DOHH2 (cell line): ENCODE measurements around the gene VCX3B.
"Not testable (repeated sequence)": the region's sequence is repeated elsewhere in the genome, so short reads cannot be mapped to it uniquely, and the experiment has no call there.

ENCODE experiments used
- H3F3A ChIP-seq: fragments of 200-600 bp; sonication (generic), shearing (Covaris generic); 2 replicates; pipeline ENCODE4 v1.6.0; 2016; ENCODE audit warnings: antibody characterized with exemption, mild to moderate bottlenecking; ENCODE audit not compliant: control insufficient read depth, insufficient read depth
- H3K27ac ChIP-seq: fragments of 200-600 bp; sonication (generic); 2 replicates; pipeline ENCODE4 v1.5.1; 2014; ENCODE audit warnings: low read depth, mild to moderate bottlenecking, low read length, moderate library complexity
- H3K27me3 ChIP-seq: fragments of 200-600 bp; sonication (generic); 2 replicates; pipeline ENCODE4 v1.6.1; 2014; ENCODE audit warnings: mild to moderate bottlenecking, low read length, mixed read lengths; ENCODE audit not compliant: control insufficient read depth
- H3K36me3 ChIP-seq: fragments of 200-600 bp; sonication (generic); 2 replicates; pipeline ENCODE4 v1.6.1; 2014; ENCODE audit warnings: mild to moderate bottlenecking, low read length, moderate library complexity, mixed read lengths; ENCODE audit not compliant: control insufficient read depth
- H3K4me1 ChIP-seq: fragments of 200-600 bp; sonication (generic); 2 replicates; pipeline ENCODE4 v1.6.1; 2014; ENCODE audit warnings: mild to moderate bottlenecking, low read length, mixed read lengths; ENCODE audit not compliant: control insufficient read depth
- H3K4me2 ChIP-seq: fragments of 200-600 bp; sonication (generic); 2 replicates; pipeline ENCODE4 v1.6.0; 2014; ENCODE audit warnings: mild to moderate bottlenecking, low read length, moderate library complexity
- H3K4me3 ChIP-seq: fragments of 200-600 bp; sonication (generic); 2 replicates; pipeline ENCODE4 v1.5.1; 2014; ENCODE audit warnings: mild to moderate bottlenecking, low read length, mixed read lengths
- H3K79me2 ChIP-seq: fragments of 200-600 bp; sonication (generic); 2 replicates; pipeline ENCODE4 v1.6.1; 2014; ENCODE audit warnings: mild to moderate bottlenecking, low read length, mixed read lengths; ENCODE audit not compliant: control insufficient read depth
- H3K9me2 ChIP-seq: fragments of 200-600 bp; sonication (generic); replicated peaks from 2 replicates; pipeline ENCODE4 v1.6.1; 2014; ENCODE audit warnings: mild to moderate bottlenecking, low read length, mixed read lengths; ENCODE audit not compliant: control insufficient read depth
- H3K9me3 ChIP-seq: fragments of 200-600 bp; sonication (generic); 2 replicates; pipeline ENCODE4 v1.6.1; 2014; ENCODE audit warnings: antibody characterized with exemption, low read length, mixed read lengths; ENCODE audit not compliant: control insufficient read depth, insufficient read depth
- H4K20me1 ChIP-seq: fragments of 200-600 bp; sonication (generic); 2 replicates; pipeline ENCODE4 v1.6.0; 2014; ENCODE audit warnings: low read depth, mild to moderate bottlenecking, antibody characterized with exemption, low read length, moderate library complexity; ENCODE audit not compliant: control insufficient read depth, insufficient read depth
- EZH2phosphoT487 ChIP-seq: fragments of 200-600 bp; sonication (generic); IDR thresholded peaks from 2 replicates; pipeline ENCODE4 v1.6.1; 2017; ENCODE audit warnings: borderline replicate concordance, mild to moderate bottlenecking, antibody characterized with exemption, low read length, moderate library complexity, mixed read lengths
- TF ChIP-seq, protein P1 (sequence below): fragments of 200-600 bp; sonication (generic); IDR thresholded peaks from one replicate; pipeline ENCODE4 v1.5.1; 2014; ENCODE audit warnings: antibody characterized with exemption, mild to moderate bottlenecking, low read depth, low read length; ENCODE audit not compliant: poor library complexity, severe bottlenecking

Gene VCX3B

DNA sequence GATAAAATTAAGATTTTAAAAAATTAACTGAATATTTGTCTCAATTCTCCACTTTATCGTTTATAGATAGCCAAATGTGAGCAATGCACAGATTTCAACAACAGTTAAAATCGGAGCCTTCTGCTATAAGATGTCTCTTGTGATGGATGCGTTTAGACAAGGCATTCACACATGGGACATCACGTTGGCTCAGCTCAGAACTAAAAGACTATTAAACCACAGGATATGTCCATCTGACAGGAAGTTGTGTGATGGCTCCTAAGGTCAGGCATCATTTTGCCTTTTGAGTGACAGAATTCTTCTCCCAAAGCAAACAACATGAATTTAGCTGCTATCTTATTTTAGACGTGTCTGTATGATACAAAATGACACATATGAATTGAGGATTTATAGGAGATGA, 17.3 kb upstream of the VCX3B start:
- Histone ChIP-seq H3K27me3 (no peaks in the 10 kb centered on the region), H3K27ac (no peak overlapping the region), H3F3A (no peaks in the 10 kb centered on the region), H3K9me2 (no peaks in the 10 kb centered on the region), H4K20me1 (no peaks in the 10 kb centered on the region), H3K4me3 (no peak overlapping the region), H3K4me1 (no peaks in the 10 kb centered on the region), H3K79me2 (no peaks in the 10 kb centered on the region), H3K9me3 (no peaks in the 10 kb centered on the region), H3K4me2 (no peak overlapping the region), H3K36me3 (no peaks in the 10 kb centered on the region)
- TF ChIP-seq EZH2phosphoT487 = no peak

DNA sequence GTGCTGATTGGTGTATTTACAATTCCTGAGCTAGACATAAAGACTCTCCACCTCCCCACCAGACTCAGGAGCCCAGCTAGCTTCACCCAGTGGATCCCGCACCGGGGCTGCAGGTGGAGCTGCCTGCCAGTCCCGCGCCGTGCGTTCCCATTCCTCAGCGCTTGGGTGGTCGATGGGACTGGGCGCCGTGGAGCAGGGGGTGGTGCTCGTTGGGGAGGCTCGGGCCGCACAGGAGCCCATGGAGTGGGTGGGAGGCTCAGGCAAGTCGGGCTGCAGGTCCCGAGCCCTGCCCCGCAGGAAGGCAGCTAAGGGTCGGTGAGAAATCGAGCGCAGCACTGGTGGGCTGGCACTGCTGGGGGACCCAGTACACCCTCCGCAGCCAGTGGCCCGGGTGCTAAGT, 12.3 kb upstream of the VCX3B start:
- not testable (repeated sequence) for H3F3A ChIP-seq, H3K36me3 ChIP-seq, H4K20me1 ChIP-seq, H3K9me2 ChIP-seq, H3K79me2 ChIP-seq, H3K4me2 ChIP-seq, H3K27ac ChIP-seq, H3K4me3 ChIP-seq, H3K9me3 ChIP-seq, H3K4me1 ChIP-seq, H3K27me3 ChIP-seq

DNA sequence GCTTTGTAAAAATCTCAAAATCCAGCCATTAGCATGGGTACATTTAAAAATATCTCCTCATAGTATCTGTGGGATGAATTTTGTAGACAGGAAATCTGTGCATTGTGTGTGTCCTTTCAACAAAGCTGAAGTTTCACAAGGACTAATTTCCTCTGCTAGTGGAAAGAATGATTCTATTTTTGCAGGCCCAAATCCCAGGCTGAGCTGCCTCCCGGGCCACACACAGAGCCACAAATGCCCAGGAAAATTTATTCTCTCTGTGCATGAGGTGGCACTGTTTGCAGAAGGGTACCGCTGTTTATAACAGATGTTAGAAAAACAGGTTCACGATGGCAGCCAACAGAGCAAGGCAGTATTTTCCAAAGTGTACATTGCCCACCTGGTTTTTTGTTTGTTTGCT, 11.0 kb upstream of the VCX3B start:
- Histone ChIP-seq H3K36me3 (no peaks in the 10 kb centered on the region), H3K4me1 (no peaks in the 10 kb centered on the region), H3K9me3 (no peaks in the 10 kb centered on the region), H3K79me2 (no peaks in the 10 kb centered on the region), H3K27me3 (no peaks in the 10 kb centered on the region), H3K4me2 (no peak overlapping the region), H3K9me2 (no peaks in the 10 kb centered on the region), H3K27ac (no peak overlapping the region), H4K20me1 (no peaks in the 10 kb centered on the region), H3K4me3 (no peak overlapping the region), H3F3A (no peaks in the 10 kb centered on the region)
- no peak for TF ChIP-seq EZH2phosphoT487
- TF ChIP-seq, protein P1, sequence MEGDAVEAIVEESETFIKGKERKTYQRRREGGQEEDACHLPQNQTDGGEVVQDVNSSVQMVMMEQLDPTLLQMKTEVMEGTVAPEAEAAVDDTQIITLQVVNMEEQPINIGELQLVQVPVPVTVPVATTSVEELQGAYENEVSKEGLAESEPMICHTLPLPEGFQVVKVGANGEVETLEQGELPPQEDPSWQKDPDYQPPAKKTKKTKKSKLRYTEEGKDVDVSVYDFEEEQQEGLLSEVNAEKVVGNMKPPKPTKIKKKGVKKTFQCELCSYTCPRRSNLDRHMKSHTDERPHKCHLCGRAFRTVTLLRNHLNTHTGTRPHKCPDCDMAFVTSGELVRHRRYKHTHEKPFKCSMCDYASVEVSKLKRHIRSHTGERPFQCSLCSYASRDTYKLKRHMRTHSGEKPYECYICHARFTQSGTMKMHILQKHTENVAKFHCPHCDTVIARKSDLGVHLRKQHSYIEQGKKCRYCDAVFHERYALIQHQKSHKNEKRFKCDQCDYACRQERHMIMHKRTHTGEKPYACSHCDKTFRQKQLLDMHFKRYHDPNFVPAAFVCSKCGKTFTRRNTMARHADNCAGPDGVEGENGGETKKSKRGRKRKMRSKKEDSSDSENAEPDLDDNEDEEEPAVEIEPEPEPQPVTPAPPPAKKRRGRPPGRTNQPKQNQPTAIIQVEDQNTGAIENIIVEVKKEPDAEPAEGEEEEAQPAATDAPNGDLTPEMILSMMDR = no peak

DNA sequence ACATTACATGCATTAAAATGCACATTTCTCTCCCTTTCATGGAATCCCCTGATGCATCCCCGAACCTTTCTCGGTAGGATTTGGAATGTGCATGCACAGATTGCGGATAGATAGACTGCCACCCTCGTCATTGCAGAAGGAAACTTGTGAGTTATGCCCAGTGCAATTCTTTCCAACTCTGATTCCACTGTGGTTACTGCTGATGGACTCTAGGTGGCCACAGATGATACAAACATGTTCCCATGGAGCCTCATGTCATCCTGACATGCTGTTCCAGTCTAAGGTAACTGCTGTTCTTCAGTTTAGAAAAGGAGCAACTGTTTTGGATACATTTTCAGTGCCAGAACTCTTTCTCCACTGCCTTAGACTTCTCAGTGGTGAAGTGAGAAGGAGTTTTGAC, 9.1 kb upstream of the VCX3B start:
- TF ChIP-seq EZH2phosphoT487 = no peak
- TF ChIP-seq, protein P1 = no peak
- H3K27ac ChIP-seq = no peak overlapping the region
- H3K36me3 ChIP-seq = no peaks in the 10 kb centered on the region
- no peaks in the 10 kb centered on the region for H3K79me2 ChIP-seq
- H3K4me1 ChIP-seq = no peaks in the 10 kb centered on the region
- no peaks in the 10 kb centered on the region for H3K27me3 ChIP-seq
- H3K4me2 ChIP-seq = no peak overlapping the region
- no peaks in the 10 kb centered on the region for H3K9me3 ChIP-seq
- no peak overlapping the region for H3K4me3 ChIP-seq
- H3F3A ChIP-seq = no peaks in the 10 kb centered on the region
- no peaks in the 10 kb centered on the region for H3K9me2 ChIP-seq
- H4K20me1 ChIP-seq = no peaks in the 10 kb centered on the region

DNA sequence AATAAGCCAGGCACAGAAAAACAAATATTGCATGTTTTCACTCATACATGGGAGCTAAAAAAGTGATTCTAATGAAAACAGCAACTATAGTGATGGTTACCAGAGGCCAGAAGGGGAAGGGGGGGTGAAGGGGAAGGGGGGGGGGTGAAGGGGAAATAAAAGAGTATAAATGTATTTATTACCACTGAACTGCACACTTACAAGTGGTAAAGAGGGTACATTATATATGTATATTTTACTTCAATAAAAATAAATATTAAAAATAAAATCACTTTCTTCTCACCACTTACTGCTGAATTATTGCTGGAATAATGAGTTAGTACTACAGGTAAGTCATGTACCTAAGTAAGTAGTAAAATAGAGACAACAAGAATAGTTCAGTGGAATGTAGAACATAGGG, 2.1 kb upstream of the VCX3B start:
- Histone ChIP-seq H3K27me3 (no peaks in the 10 kb centered on the region), H4K20me1 (no peaks in the 10 kb centered on the region), H3K36me3 (no peaks in the 10 kb centered on the region), H3K79me2 (no peaks in the 10 kb centered on the region), H3K9me2 (no peaks in the 10 kb centered on the region), H3K4me2 (no peak overlapping the region), H3K27ac (no peak overlapping the region), H3F3A (no peaks in the 10 kb centered on the region), H3K9me3 (no peaks in the 10 kb centered on the region), H3K4me1 (no peaks in the 10 kb centered on the region), H3K4me3 (no peak overlapping the region)
- no peak for TF ChIP-seq EZH2phosphoT487
- TF ChIP-seq, protein P1 = no peak
